NCI-H1694 treated with DMSO at 0.1 percent for 48 hours (cell line): Measurements from ENCODE around the gene FZR1.
"Not testable (repeated sequence)": the region's sequence is repeated elsewhere in the genome, so short reads cannot be mapped to it uniquely, and the experiment has no call there.

Experiments used
- DNase-seq: peaks from one replicate; lab custom pipeline; 2025; lab: John Stamatoyannopoulos, UW

Gene FZR1

GRCh38 chr19:3547301-3547731 is 41.2 kb downstream of the FZR1 start:
- DNase-seq: no peak

- DNase-seq: no peak
Observed at GRCh38 chr19:3547767-3548282, 41.7 kb downstream of the FZR1 start.

- DNase-seq: no peak
Observed at GRCh38 chr19:3548606-3549005, 42.5 kb downstream of the FZR1 start.

- DNase-seq: no peak
Observed at GRCh38 chr19:3549816-3550215, 43.7 kb downstream of the FZR1 start.

GRCh38 chr19:3550947-3551791 is 45.1 kb downstream of the FZR1 start:
- no peak for DNase-seq

- no peak for DNase-seq
Observed at GRCh38 chr19:3551792-3552095, 45.6 kb downstream of the FZR1 start.

GRCh38 chr19:3554254-3555083 is 48.4 kb downstream of the FZR1 start:
- DNase-seq: no peak

- no peak for DNase-seq
Observed at GRCh38 chr19:3555653-3556422, 49.7 kb downstream of the FZR1 start.

GRCh38 chr19:3556423-3556977 is 50.4 kb downstream of the FZR1 start:
- DNase-seq: no peak

- no peak for DNase-seq
Observed at GRCh38 chr19:3556978-3557460, 50.9 kb downstream of the FZR1 start.

- DNase-seq: peak; percentile 83
Observed at GRCh38 chr19:3557461-3558248, 51.5 kb downstream of the FZR1 start, which contains the start of gene MFSD12. Gene MFSD12 (minus strand): TSS chr19:3557586. CDS start chr19:3557403, 183 bp downstream.

- DNase-seq: no peak
Observed at GRCh38 chr19:3563709-3564524, 57.8 kb downstream of the FZR1 start.

GRCh38 chr19:3565139-3565538 is 59.0 kb downstream of the FZR1 start:
- DNase-seq: no peak

GRCh38 chr19:3570042-3570441 is 63.9 kb downstream of the FZR1 start:
- not testable (repeated sequence) for DNase-seq

- DNase-seq: no peak
Observed at GRCh38 chr19:3570606-3571011, 64.5 kb downstream of the FZR1 start.

GRCh38 chr19:3572132-3572854 is 66.2 kb downstream of the FZR1 start:
- peak; percentile 94 for DNase-seq

GRCh38 chr19:3572855-3573161 is 66.7 kb downstream of the FZR1 start, which contains the start of gene HMG20B:
Gene HMG20B (plus strand): TSS chr19:3572944. CDS start chr19:3573310, 366 bp downstream.
- no peak for DNase-seq

GRCh38 chr19:3573162-3573857 is 67.2 kb downstream of the FZR1 start:
- no peak for DNase-seq
